Gastrocnemius medialis (tissue), 4 donors: ENCODE data around the gene ZMYND8. TPM values are rescaled to one million over a fixed set of nuclear protein-coding genes. Genes with fewer than 3 reads are reported as not detected.
A peak's percentile ranks its signal among the peaks of the same experiment; 100 is the strongest.
"Not testable (repeated sequence)": the region's sequence is repeated elsewhere in the genome, so short reads cannot be mapped to it uniquely, and the experiment has no call there.

Experiments
- ATAC-seq, 2 donors: fragments of 150-250 bp; one replicate each; pipeline ENCODE4 v1.9.1; 2016
- DNase-seq, 2 donors: peaks; one replicate each; pipeline ENCODE4 v3.0.0-alpha.2; 2019
- H3K27ac ChIP-seq, 4 donors: fragments of 200-600 bp; sonication (generic); 1 replicate in 1 of 4; 2 replicates in 3 of 4; pipeline ENCODE4 v1.5.1; 2016 to 2018; ENCODE audit warnings: mild to moderate bottlenecking in 2 of 4, moderate library complexity in 1 of 4
- H3K27me3 ChIP-seq, 3 donors: fragments of 200-600 bp; sonication (generic) in 2 of 3; 1 replicate in 1 of 3; 2 replicates in 2 of 3; pipeline versions ENCODE4 v1.5.1 to v1.6.0; 2016 to 2019; ENCODE audit warnings: mild to moderate bottlenecking in 1 of 3, moderate library complexity in 1 of 3
- H3K36me3 ChIP-seq, 2 donors: fragments of 200-600 bp; sonication (generic) in 1 of 2; one replicate each; pipeline ENCODE4 v1.5.1; 2017 to 2018
- H3K4me1 ChIP-seq, 2 donors: fragments of 200-600 bp; sonication (generic) in 1 of 2; one replicate each; pipeline ENCODE4 v1.5.1; 2016 to 2017; ENCODE audit warnings: mild to moderate bottlenecking in 2 of 2
- H3K4me3 ChIP-seq, 4 donors: fragments of 200-600 bp; sonication (generic) in 3 of 4; 1 replicate in 1 of 4; 2 replicates in 3 of 4; pipeline ENCODE4 v1.5.1; 2016 to 2019; ENCODE audit warnings: mild to moderate bottlenecking in 2 of 4
- H3K9me3 ChIP-seq, 3 donors: fragments of 200-600 bp; sonication (generic) in 2 of 3; 1 replicate in 1 of 3; 2 replicates in 2 of 3; pipeline ENCODE4 v1.5.1; 2016 to 2019
- CTCF ChIP-seq, 5 experiments: fragments of 450-650 bp in 3 of 5; fragments of 200-600 bp in 2 of 5; sonication (generic) in 2 of 5; IDR thresholded peaks in 4 of 5; conservative IDR thresholded peaks in 1 of 5; 1 replicate in 4 of 5; 2 replicates in 1 of 5; pipeline ENCODE4 v1.5.1; 2016 to 2019; ENCODE audit warnings: antibody characterized with exemption in 5 of 5, mild to moderate bottlenecking in 3 of 5, moderate library complexity in 3 of 5
- POLR2A ChIP-seq, 2 donors: fragments of 450-650 bp; IDR thresholded peaks; one replicate each; pipeline ENCODE4 v1.6.1; 2017; ENCODE audit warnings: antibody characterized with exemption in 2 of 2, mild to moderate bottlenecking in 2 of 2, moderate library complexity in 2 of 2
- in situ Hi-C, 4 donors: fragments of 200-750 bp; cut with MboI; loops; one replicate each; pipeline versions ENCODE4 v1.15.0 to v1.8.0; 2017; ENCODE audit warnings: low sequenced_read_pairs in 4 of 4
- intact Hi-C: fragments of 100-400 bp; cut with DNase I; formaldehyde crosslinking; loops from one replicate; pipeline ENCODE4 v1.15.1; 2023; ENCODE audit warnings: low total_unique reads
- total RNA-seq, 4 donors: library from RNA; depleted of rRNA; stranded (reverse); fragments of >200 nt; gene quantifications; one replicate each; pipeline versions ENCODE4 v1.1.0 to v1.2.3, GENCODE V29; 2016

ZMYND8 gene
- total RNA-seq, 4 donors from 2014 or later: 15.1 to 32.2 (median 19.7) TPM

- peaks cover 0 to 43% of the 10 kb centered on the region in 2 donors for H3K36me3 ChIP-seq
- H3K27me3 ChIP-seq: no peaks in the 10 kb centered on the region
- intact Hi-C loops: no loop called here
Measured at GRCh38 chr20:47282864-47283263, 73.6 kb downstream of the ZMYND8 start.

DNA sequence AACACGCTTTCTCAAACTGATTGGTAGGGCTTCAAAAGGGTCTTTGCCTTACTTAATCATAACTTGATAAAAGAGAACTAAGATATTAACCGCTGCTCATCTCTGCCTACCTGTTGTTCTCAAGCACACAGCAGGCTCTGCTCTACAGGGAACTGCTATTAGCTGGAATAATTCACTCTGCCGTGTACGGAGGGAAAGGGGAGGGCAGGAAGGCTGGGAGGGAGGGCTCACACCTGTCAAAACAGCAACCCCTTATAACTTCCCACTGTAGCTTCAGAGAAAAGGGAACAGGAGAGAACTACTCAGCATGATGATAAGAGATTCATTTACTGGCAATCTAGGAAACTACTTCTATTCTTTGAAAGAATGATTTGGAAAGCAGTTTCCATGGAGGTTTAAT, 75.1 kb downstream of the ZMYND8 start:
- no peak for DNase-seq
- Histone ChIP-seq H3K27ac (no peak overlapping the region), H3K36me3 (peaks cover 0 to 31% of the 10 kb centered on the region in 2 donors), H3K4me3 (no peak overlapping the region), H3K27me3 (no peaks in the 10 kb centered on the region), H3K9me3 (no peaks in the 10 kb centered on the region), H3K4me1 (peaks cover 6 to 9% of the 10 kb centered on the region in 2 donors)
- no peak for ATAC-seq
- intact Hi-C loops (no loop called here), in situ Hi-C loops (no loop called here)
- TF ChIP-seq CTCF (IDR thresholded peaks at IDR 0.05 in 4 of 5, conservative IDR thresholded peaks at IDR 0.05 in 1 of 5): no peak

More at GRCh38 chr20:47282864-47283263, 73.6 kb downstream of the ZMYND8 start:
- in situ Hi-C loops: no loop called here
- Histone ChIP-seq H3K4me3 (no peak overlapping the region), H3K27ac (no peak overlapping the region), H3K4me1 (peaks cover 0 to 2% of the 10 kb centered on the region in 2 donors), H3K9me3 (no peaks in the 10 kb centered on the region)
- no peak for ATAC-seq
- no peak for DNase-seq
- TF ChIP-seq CTCF (IDR thresholded peaks at IDR 0.05 in 4 of 5, conservative IDR thresholded peaks at IDR 0.05 in 1 of 5): no peak
- TF ChIP-seq POLR2A (IDR thresholded peaks at IDR 0.05): no peak

DNA sequence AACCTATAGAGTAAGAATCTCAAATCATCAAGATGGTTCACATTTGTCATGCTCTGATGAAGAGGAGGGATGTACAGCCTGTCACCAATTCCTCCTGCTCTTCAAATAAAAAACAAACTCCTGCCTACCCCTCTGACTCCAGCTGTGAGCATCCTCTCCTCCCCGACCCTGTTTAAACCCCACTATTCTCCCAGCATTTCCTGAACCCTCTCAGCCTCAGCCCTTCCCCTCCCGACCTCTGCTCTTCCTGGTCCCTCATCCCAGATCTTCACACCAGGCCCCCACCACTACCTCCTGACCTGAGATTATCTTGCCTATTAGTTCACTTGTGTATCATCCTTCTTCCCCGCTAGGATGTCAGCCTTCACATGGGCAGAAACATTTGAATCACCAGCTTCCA, 75.8 kb downstream of the ZMYND8 start:
- DNase-seq: no peak
- TF ChIP-seq CTCF (IDR thresholded peaks at IDR 0.05 in 4 of 5, conservative IDR thresholded peaks at IDR 0.05 in 1 of 5) (no peak), POLR2A (IDR thresholded peaks at IDR 0.05) (no peak)
- H3K4me1 ChIP-seq: peaks cover 6 to 9% of the 10 kb centered on the region in 2 donors

DNA sequence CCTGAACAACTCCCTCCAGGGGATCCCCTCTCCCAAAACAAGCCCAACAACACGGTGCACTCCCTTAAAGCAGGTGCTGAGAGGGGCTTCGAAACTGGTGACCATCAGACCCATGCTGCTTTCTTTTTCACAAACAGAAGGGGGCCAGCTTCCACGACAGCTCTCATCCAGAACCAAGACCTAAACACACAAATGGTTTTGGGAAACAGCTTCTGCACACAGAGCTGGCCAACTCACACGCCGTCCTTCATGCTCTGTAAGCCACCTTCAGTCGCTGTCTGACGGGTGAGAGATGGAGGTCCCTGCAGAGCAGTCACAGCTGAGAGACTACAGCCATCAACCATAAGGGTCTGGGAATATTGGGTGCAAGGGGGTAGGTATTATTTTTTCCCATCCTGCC, 76.3 kb downstream of the ZMYND8 start:
- Histone ChIP-seq H3K4me3 (no peak overlapping the region), H3K9me3 (no peaks in the 10 kb centered on the region), H3K4me1 (peaks cover 6 to 9% of the 10 kb centered on the region in 2 donors), H3K27ac (no peak overlapping the region), H3K36me3 (peaks cover 0 to 31% of the 10 kb centered on the region in 2 donors), H3K27me3 (no peaks in the 10 kb centered on the region)
- in situ Hi-C loops: no loop called here
- DNase-seq (no peak), ATAC-seq (no peak)
- TF ChIP-seq CTCF (IDR thresholded peaks at IDR 0.05 in 4 of 5, conservative IDR thresholded peaks at IDR 0.05 in 1 of 5) (no peak), POLR2A (IDR thresholded peaks at IDR 0.05) (no peak)
- intact Hi-C loops: no loop called here

More for the DNA sequence above, 75.8 kb downstream of the ZMYND8 start:
- intact Hi-C loops: no loop called here
- H3K4me3 ChIP-seq: no peak overlapping the region
- no peak overlapping the region for H3K27ac ChIP-seq
- no peaks in the 10 kb centered on the region for H3K9me3 ChIP-seq
- H3K36me3 ChIP-seq: peaks cover 0 to 31% of the 10 kb centered on the region in 2 donors
- H3K27me3 ChIP-seq: no peaks in the 10 kb centered on the region
- ATAC-seq: no peak
- in situ Hi-C loops: no loop called here

- Histone ChIP-seq H3K4me3 (no peak overlapping the region), H3K27me3 (no peaks in the 10 kb centered on the region), H3K9me3 (no peaks in the 10 kb centered on the region), H3K27ac (peak overlapping the region; percentile 0 to 48 (median 22)), H3K4me1 (peaks cover 19 to 21% of the 10 kb centered on the region in 2 donors), H3K36me3 (peaks cover 0 to 29% of the 10 kb centered on the region in 2 donors)
- in situ Hi-C loops (loop anchor here (5.0 to 10.0 kb wide), 3 partner anchors 103 to 346 kb away; no protein-coding TSS in a partner anchor), intact Hi-C loops (no loop called here)
- TF ChIP-seq POLR2A (IDR thresholded peaks at IDR 0.05) (no peak), CTCF (IDR thresholded peaks at IDR 0.05 in 4 of 5, conservative IDR thresholded peaks at IDR 0.05 in 1 of 5) (no peak)
- ATAC-seq: no peak
- DNase-seq: no peak
Measured at GRCh38 chr20:47278907-47279348, 77.6 kb downstream of the ZMYND8 start.

- ATAC-seq, DNase-seq, H3K4me3 ChIP-seq, intact Hi-C loops, H3K9me3 ChIP-seq, H3K27me3 ChIP-seq: not testable (repeated sequence)
- in situ Hi-C loops: loop anchor here (5.0 to 10.0 kb wide), 3 partner anchors 105 to 347 kb away; no protein-coding TSS in a partner anchor
- Histone ChIP-seq H3K27ac (peak overlapping the region; percentile 0 to 48 (median 20)), H3K36me3 (peaks cover 0 to 29% of the 10 kb centered on the region in 2 donors), H3K4me1 (peaks cover 30 to 32% of the 10 kb centered on the region in 2 donors)
Measured at GRCh38 chr20:47277535-47277872, 79.0 kb downstream of the ZMYND8 start.
